ENCODE measurements around the gene ENGASE.
A peak's percentile ranks its signal among the peaks of the same experiment; 100 is the strongest.

Gene ENGASE

GRCh38 chr17:79100405-79100804 is 25.8 kb downstream of the ENGASE start:
- Mint-ChIP-seq H3K27ac (no peak overlapping the region), H3K4me3 (peak overlapping the region; percentile 47), H3K27me3 (ENCODE audit: low read depth, poor library complexity) (peaks cover 13% of the 10 kb centered on the region), H3K36me3 (ENCODE audit: low read depth) (no peaks in the 10 kb centered on the region), H3K4me1 (peaks cover 54% of the 10 kb centered on the region), H3K9me3 (no peaks in the 10 kb centered on the region)
- no peak for TF ChIP-seq CTCF (IDR thresholded peaks at IDR 0.05)
- DNase-seq = no peak

GRCh38 chr17:79101111-79101673 is 26.6 kb downstream of the ENGASE start:
- DNase-seq = no peak
- H3K4me3 Mint-ChIP-seq = no peak overlapping the region
- no peak overlapping the region for H3K27ac Mint-ChIP-seq
- no peaks in the 10 kb centered on the region for H3K9me3 Mint-ChIP-seq
- no peaks in the 10 kb centered on the region for H3K36me3 Mint-ChIP-seq (ENCODE audit: low read depth)
- H3K27me3 Mint-ChIP-seq (ENCODE audit: low read depth, poor library complexity) = peaks cover 13% of the 10 kb centered on the region
- TF ChIP-seq CTCF (IDR thresholded peaks at IDR 0.05) = no peak
- peaks cover 48% of the 10 kb centered on the region for H3K4me1 Mint-ChIP-seq

- peaks cover 42% of the 10 kb centered on the region for H3K4me1 Mint-ChIP-seq
- H3K4me3 Mint-ChIP-seq = no peak overlapping the region
- no peak for TF ChIP-seq CTCF (IDR thresholded peaks at IDR 0.05)
- no peaks in the 10 kb centered on the region for H3K36me3 Mint-ChIP-seq (ENCODE audit: low read depth)
- DNase-seq = no peak
- no peak overlapping the region for H3K27ac Mint-ChIP-seq
- peaks cover 13% of the 10 kb centered on the region for H3K27me3 Mint-ChIP-seq (ENCODE audit: low read depth, poor library complexity)
- no peaks in the 10 kb centered on the region for H3K9me3 Mint-ChIP-seq
Measured at GRCh38 chr17:79102214-79102613, 27.6 kb downstream of the ENGASE start.

GRCh38 chr17:79104898-79105600 is 30.4 kb downstream of the ENGASE start:
- no peak overlapping the region for H3K4me3 Mint-ChIP-seq
- TF ChIP-seq CTCF (IDR thresholded peaks at IDR 0.05) = no peak
- H3K36me3 Mint-ChIP-seq (ENCODE audit: low read depth) = no peaks in the 10 kb centered on the region
- H3K4me1 Mint-ChIP-seq = peaks cover 43% of the 10 kb centered on the region
- no peaks in the 10 kb centered on the region for H3K9me3 Mint-ChIP-seq
- H3K27me3 Mint-ChIP-seq (ENCODE audit: low read depth, poor library complexity) = peaks cover 3% of the 10 kb centered on the region
- H3K27ac Mint-ChIP-seq = no peak overlapping the region
- no peak for DNase-seq

GRCh38 chr17:79105937-79106336 is 31.3 kb downstream of the ENGASE start:
- no peaks in the 10 kb centered on the region for H3K9me3 Mint-ChIP-seq
- H3K27ac Mint-ChIP-seq = no peak overlapping the region
- H3K36me3 Mint-ChIP-seq (ENCODE audit: low read depth) = no peaks in the 10 kb centered on the region
- H3K4me1 Mint-ChIP-seq = peaks cover 43% of the 10 kb centered on the region
- no peak overlapping the region for H3K4me3 Mint-ChIP-seq
- no peaks in the 10 kb centered on the region for H3K27me3 Mint-ChIP-seq (ENCODE audit: low read depth, poor library complexity)
- TF ChIP-seq CTCF (IDR thresholded peaks at IDR 0.05) = no peak
- no peak for DNase-seq

GRCh38 chr17:79106958-79107357 is 32.3 kb downstream of the ENGASE start:
- H3K9me3 Mint-ChIP-seq = no peaks in the 10 kb centered on the region
- no peak for TF ChIP-seq CTCF (IDR thresholded peaks at IDR 0.05)
- DNase-seq = no peak
- no peak overlapping the region for H3K27ac Mint-ChIP-seq
- H3K4me1 Mint-ChIP-seq = peaks cover 42% of the 10 kb centered on the region
- no peak overlapping the region for H3K4me3 Mint-ChIP-seq
- no peaks in the 10 kb centered on the region for H3K27me3 Mint-ChIP-seq (ENCODE audit: low read depth, poor library complexity)
- no peaks in the 10 kb centered on the region for H3K36me3 Mint-ChIP-seq (ENCODE audit: low read depth)
